Measurements from ENCODE around the gene ZBED5.
A peak's percentile ranks its signal among the peaks of the same experiment; 100 is the strongest.
"Not testable (repeated sequence)": the region's sequence is repeated elsewhere in the genome, so short reads cannot be mapped to it uniquely, and the experiment has no call there.

The ZBED5 gene

DNA sequence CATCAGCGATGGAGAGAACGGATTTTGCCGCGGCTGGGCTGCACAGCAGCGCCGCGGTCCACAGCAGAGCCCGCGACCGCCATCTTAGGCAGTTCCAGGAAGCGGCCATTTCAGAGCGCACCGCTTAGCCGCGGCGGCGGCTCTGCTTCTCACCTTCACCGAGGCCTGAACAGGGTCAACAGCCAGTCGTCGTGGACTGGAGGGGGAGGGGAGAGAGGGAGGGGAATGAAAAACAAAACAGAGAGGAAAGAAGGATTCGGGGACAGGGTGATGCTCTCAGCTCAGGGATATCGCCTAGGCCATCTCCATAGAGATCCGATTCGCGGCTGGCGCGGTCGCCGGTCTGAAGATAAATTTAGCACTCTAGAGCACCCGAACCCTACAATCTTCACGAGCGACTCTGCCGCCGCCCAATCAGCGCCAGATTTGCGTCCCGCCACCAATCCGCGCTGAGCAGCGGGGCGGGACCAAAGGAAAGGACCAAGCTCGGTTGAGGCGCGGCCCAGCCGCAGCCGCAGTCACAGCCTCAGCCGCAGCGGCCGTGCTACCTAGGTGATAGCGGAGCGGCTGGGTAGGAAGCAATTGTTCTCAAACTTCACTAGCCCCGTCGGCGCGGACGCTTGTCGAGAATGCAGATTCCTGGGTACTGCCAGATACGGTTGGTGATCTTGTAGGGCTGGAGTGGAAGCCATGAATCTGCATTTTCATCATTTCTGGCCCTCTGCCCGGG lies at the start of gene ZBED5:
ZBED5 (minus strand) TSS at position 345 of the 730 bp plus-strand sequence. CDS start 3,108 bp downstream, outside the sequence.
- DNase-seq: peak; percentile 90

DNA sequence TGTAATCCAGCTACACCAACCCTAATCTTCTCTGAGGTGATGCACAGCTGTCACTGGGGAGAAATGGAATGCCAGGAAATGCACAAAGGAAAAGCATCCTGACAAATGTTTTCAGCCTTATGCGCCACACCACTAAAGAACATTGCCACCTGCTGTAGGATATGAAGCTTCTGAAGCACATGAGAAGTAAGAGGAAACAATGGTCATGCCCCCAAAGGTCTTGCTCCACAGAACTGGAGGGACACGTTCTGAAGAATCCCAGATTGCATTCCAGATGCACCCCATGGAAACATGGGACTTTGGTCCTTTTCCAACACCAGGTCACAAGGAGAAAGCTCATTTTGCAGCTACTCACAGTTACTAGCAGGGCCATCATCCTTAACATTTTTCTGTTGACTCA lies 48.7 kb upstream of the ZBED5 start:
- DNase-seq: no peak

DNA sequence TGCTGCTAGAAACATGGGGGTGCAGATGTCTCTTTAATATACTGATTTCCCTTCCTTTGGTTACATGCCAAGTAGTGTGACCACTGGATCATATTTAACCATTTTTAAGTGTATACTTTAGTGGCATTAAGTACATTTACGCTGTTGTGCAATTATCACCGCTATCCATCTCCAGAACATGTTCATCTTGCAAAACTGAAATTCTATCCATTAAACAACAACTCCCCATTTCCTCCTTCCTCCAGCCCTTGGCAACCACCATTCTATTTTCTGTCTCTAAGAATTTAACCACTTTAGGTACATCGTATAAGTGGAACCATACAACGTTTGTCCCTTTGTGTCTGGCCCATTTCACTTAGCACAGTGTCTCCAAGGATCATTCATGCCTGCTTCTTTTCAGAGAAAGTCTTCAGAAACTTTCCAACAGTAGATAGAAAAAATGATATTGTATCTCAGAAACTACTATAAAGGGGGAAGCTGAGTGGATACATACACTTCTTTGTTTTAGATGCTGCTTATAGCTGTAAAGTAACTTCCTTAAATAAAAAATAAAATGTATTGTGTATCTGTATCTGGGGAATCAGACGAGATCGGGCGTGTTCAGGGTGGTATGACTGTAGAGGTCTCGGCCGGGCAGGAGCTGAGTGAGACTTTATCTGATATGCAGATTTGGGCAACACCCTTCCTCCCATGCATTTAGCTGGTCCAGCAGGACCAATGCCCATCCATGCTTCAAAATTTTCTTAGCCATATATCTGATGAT lies 44.6 kb upstream of the ZBED5 start:
- no peak for DNase-seq

DNA sequence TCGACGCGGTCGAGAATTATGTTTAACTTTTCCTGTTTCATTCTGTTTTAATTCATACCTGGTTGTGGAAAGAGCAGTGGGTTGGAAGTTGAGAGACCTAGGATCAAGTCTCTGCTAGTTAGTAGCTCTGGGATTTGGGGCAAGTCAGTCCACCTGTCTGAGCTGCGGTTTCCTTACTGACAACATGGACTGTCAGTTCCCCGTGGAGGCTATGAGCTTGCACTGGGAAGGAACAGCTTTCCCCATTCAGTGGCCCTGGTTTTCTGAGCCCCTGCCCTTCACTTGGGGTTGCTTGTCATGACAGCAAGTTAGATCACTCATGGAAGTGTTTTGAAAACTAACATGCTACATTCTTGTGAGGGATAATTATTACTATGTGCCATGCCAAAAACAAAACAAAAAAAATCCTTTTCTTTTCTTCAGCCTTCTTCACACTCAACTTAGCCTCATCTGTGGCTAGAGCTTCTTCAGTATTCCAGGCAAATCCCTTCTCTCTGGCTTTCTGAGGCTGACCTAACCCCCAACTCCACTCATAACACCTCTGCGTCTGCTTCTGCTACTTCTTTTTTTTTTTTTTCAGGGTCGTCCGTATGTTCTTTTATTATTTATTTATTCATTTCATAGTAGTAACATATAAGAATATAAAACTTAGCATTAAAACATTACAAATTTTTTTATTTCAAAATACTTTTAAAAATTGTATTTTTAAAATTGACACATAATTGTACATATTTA lies 43.0 kb upstream of the ZBED5 start:
- no peak for DNase-seq

DNA sequence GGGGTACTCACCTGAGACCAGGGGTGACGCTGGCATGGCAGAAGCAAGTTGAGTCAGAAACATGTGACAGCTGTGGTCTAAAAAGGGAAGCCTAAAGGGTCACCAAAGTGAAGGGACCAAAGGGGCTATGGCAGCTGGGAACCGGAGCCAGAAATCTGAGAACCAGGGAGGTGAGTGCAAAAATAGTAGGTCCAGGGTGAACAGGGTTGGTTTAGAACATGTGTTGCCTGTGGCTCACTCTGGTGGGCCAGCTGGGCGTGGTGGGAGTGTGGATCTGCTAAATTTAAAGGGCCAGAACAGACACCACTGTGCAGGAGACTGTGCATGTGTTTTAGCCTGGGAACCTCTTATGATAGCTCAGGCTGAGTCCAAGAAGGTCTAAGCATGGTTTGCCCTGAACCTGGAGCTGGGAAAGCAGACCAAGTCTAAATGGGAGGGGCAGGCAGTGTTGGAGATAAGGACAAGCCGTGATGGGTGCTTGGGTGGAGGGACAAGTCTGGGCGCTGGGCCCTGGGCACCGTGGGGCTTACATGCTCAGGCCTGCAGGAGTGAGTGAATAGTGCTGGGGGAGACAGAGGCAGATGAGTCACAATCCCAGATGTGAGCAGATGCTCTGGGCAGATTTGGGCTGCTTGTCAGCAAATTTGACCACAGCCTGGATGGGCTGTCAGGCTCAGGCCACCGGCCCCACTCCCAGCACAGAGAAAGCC lies 41.4 kb upstream of the ZBED5 start:
- DNase-seq: no peak

DNA sequence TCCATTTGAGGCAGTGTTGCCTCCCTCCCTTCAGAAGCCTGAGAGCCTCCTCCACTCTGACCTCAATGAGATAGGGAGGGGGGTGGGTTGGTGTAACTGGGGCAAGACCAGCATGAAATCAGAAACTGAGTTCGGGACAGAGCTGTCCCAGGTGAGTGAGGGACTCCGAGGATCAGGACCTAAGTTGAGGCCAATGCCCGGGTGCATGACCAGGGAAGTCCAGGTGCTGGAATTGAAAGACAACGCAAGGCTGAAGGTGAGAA lies 40.8 kb upstream of the ZBED5 start:
- no peak for DNase-seq

DNA sequence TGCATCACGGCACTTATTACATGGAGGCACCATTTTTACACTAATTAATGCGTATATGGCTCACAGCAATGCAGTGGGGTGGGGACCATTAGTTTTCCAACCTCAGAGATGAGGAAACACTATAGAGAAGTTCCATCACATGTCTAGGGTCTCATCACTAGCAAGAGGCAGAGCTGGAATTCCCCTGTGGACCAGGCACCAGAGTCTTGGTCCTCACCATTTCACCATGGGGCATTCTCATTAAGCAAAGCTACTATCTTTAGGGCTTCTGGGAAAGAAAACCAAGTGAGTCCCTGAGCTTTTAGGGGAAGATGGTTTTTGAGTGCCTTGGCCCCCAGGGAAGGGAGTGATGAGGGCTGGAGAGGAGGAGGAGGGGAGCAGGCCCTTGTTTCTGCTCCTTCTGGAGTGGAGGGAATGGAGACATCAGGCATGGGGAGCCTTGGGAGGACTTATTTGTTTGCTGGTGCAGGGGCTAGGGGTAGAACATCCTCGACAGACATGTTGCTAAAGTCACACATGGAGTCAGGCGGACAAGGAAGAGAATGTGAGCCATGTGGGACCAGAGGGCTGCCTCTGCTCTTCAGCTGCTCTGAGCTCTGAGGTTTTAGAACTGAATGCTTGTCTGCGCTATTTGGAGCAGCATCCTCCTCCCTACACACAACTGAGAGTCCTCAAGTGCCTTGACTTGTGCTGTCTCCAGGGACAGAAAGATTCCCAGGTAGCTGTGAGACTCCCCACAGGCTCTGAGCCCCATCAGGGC lies 40.3 kb upstream of the ZBED5 start:
- DNase-seq: no peak

DNA sequence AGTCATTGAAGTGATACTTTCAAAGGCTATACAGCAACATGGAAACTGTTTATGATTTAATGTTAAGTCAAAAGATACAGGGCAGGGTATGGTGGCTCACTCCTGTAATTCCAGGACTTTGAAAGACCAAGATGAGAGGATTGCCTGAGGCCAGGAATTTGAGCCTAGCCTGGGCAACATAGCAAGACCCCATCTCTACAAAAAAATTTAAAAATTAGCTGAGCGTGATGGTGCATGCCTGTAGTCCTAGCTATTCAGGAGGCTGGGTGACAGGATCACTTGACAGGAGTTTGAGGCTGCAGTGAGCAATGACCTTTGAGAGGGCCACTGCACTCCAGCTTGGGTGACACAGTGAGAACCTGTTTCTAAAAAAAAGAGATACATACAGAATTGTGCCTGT lies 39.3 kb upstream of the ZBED5 start:
- DNase-seq: no peak

DNA sequence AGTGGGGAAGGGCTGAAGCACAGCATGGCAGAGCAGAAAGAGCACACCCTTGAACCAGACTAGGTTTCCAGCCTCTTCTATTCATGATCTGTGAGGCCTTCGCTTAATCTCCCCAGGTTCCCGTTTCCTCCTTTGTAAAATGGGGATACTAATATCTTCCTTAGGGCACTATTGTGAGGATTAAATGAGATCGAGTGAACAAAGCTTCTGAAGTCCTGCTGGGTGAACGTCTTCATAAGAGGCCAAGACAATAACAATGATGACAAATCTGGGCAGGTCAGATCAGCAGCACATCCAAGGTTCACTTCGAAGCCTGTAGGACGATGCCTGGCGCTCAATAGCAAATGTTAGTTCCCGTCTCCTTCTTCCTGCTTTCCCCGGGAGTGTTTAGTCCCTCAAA lies 38.6 kb upstream of the ZBED5 start:
- no peak for DNase-seq

DNA sequence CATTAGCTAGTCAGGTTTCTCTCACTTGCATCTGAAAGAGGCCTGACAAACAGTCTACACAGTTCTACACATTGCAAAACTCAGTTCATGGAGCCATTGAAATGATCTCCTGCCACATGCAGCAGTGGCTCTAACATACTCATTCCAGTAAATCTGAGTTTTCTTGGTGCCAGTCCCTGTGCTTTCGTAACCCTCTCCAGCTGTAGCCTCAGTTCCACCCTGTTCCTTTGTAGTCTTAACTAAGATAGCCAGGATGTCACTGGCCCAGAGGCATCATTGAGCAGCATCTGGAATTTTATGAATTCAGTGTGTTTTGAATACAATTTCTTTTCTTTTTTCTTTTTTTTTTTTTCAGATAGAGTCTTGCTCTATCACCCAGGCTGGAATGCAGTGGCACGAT lies 37.4 kb upstream of the ZBED5 start:
- no peak for DNase-seq

DNA sequence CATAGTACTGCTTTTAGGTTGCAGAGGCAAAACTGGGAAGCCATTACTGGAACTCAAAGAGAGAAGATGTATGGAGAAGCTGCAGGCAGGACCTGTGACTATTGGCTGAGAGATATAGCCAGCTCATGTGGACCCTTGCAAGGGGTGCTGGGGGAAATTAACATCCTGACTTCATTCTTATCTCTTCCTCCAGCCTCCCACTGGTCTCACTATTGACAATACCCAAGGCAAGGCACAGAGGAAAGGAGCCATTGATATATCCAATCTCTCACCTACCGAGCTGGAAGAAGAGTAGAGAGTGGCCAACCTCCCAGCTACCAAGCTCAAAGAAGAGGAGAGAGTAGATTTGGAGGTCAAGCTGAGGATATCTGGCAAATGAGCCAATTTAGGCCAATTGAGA lies 36.8 kb upstream of the ZBED5 start:
- no peak for DNase-seq

DNA sequence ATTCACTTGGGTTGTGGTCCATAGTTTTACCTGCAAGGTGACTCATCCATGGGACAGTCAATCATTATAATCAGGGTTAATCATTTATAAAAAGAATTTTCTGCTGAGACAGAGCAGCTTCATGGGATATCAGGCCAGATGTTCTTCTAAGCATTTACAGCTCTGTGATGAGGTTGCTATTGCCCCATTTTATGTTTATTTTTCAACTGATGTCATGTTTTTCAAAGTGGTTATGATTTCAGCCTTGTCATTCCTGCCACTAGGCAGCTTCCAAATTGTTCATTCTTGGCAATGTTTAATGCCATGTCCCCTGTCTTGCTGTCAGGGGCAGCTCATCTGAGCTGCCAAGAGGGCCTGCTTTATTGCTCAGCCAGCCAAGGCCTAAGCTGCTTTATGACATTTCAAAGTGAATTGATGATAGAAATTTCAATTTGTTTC lies 35.9 kb upstream of the ZBED5 start:
- no peak for DNase-seq

DNA sequence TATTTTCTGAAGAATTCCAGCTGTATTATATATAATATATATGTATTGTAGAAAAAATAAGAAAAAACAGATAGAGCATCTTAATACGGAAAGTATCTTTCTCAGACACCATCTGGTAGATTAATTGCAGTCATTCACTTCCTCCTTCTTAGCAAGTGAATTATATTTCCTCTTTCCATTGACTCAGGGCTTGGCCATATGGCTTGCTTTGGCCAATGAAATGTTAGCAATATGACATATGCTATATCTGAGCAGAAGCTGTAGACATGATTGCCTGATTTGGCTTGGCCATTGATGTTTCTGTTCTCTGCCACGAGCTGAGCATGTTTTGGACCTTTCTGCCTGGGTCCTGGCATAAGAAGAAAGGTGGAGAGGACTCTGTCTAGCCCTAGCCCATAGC lies 34.4 kb upstream of the ZBED5 start:
- no peak for DNase-seq

DNA sequence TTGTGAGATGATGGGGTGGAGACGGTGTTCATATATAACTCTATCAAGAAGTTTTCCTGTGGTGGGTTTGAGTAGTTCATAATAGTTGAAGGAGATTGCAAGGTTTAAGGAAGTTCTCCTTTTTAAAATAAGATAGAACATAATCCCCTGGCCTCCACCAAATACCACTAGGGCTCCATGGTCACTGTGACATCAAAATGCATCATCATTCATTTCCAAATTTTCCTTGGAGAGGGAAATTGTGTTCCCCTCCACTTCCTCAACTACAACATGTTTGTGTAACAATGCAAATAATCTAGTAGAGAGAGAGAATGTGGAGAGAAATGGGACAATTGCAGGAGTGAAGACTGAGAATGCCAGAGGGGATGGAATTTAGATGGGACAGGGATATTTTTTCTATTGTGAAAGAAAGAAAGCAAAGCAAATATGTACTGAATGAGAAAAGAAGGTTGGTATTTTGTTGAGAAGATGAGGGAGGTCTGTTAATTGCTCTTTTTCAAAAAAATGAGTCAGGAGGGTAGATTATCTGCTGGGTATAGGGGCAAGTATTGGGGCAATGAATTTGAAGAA lies 33.4 kb upstream of the ZBED5 start:
- DNase-seq: no peak

DNA sequence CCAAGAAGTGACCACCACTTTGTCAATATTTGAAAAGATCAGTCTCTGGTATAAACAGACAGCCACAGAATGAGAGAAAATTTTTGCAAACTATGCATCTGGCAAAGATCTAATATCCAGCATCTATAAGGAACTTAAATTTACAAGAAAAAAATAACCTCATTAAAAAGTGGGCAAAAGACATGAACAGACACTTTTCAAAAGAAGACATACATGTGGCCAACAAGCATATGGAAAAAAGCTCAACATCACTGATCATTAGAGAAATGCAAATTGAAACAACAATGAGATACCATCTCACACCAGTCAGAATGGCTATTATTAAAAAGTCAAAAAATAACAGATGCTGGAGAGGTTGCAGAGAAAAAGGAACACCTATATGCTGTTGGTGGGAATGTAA lies 32.2 kb upstream of the ZBED5 start:
- not testable (repeated sequence) for DNase-seq

DNA sequence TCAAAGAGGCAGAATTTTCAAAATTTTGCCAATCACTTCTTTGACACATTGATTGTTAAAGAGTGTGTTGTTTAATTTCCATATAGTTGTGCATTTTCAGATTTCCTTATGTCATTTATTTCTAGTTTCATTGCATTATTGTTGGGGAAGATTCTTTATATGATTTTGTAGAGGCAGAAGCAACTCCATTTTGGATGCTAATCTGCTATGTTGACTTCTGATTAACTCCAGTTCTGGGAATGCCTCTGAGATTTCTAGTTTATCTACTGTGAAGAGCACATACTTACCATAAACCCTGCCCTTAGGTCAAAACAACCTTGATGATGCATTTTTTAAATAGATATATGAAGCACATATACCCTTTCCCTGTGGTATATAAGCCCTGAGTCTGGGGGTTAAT lies 29.5 kb upstream of the ZBED5 start:
- no peak for DNase-seq

DNA sequence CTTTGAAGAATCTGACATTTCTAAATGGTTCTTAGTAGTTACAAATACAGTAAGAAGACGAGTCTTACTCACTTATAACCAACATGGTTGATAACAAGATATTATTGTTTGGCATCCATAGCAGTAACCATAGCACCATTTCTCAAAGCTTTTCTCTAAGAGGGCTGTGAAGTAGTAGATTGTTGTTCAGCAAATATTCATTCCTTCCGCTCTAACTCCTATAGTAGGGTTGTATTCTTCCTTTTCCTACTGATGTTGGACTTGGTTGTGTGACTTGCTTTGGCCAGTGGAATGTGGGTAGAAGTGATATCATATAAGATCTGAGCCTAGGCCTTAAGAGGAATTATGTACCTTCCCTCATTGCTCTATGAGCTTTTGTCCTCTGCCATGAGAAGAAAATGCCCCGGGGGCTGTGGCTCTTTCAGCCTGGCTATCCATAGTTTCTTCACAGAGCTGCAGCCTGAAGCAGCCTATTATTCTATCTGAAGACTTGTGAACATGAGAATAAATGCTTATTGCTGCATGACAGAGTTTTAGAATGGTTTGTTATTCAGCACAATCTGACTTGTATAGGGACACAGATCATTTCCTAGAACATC lies 28.9 kb upstream of the ZBED5 start:
- DNase-seq: no peak

DNA sequence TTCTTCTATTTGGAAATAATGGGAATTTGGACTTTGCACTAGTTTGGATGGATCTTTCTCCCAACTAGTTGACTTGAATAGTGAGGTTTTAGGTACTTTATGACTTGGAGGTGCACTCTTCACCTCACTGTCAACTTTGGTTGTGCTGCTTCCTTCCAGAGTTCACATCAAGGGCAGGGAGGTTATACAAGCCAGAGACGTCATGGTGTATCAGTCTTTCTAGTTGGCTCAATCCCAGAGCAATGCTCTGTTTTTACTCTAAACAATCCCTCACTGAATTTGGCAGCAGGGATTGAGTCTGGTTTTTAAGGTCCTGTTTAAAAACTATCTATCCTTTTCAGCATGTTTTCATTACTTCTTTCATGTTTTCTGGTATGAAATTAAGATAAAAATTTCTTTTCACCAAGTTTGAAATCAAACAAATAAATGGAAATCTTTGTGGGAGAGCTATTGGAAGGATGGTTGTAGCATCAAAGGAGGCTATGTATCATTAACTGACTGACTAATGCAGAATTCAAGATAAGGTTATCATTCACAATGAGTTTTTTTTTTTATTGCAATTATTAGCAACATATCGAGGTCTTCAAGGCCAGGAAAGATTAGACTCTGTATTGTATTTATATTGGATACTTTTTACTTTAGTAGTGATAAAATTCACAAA lies 28.0 kb upstream of the ZBED5 start:
- no peak for DNase-seq

DNA sequence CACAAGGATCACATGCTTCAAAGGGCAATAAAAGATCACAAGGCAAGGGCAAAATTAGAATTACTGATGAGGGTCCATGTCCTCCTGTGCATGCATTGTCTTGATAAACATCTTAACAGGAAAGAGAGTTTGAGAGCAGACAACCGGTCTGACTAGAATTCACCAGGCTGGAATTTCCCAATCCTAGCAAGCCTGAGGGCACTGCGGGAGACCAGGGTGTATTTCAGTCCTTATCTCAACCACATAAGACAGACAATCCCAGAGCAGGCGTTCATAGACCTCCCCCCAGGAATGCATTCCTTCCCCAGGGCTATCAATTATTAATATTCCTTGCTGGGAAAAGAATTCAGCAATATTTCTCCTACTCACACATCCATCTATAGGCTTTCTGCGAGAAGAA lies 26.4 kb upstream of the ZBED5 start:
- DNase-seq: not testable (repeated sequence)

DNA sequence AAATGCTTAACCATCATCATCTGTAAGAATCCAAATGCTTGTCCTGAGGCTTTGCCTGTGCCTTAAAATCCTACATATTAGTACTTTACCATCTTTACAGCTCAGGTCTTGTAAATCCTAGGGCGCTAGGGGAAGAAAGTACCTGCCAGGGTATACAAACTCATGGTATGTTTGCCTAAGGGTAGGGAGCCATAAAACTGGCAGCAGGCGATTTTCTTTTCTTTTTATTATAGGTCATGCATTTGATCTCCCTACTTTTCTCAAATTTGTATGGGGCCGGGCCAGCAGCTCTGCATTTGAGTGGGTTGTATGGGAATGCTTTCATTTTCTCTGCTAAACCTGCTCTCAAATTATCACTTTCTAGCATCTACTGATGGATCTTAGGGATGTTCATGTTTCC lies 24.0 kb upstream of the ZBED5 start:
- DNase-seq: no peak

Measured in NCI-H2029 treated with DMSO at 0.1 percent for 48 hours (cell line).